PC-3 (cell line): ENCODE measurements around the gene THOC5.

Experiments
- EZH2 ChIP-seq: fragments of 300-600 bp; sonication (generic); IDR thresholded peaks from one replicate; pipeline ENCODE4 v1.6.1; 2017; ENCODE audit warnings: antibody characterized with exemption, mild to moderate bottlenecking, low read length; ENCODE audit not compliant: unreplicated experiment
- EZH2phosphoT487 ChIP-seq: fragments of 300-600 bp; sonication (generic); IDR thresholded peaks from 2 replicates; pipeline ENCODE4 v1.6.1; 2018; ENCODE audit warnings: mild to moderate bottlenecking, antibody characterized with exemption, low read length, borderline replicate concordance
- TF ChIP-seq, protein P1 (sequence below): fragments of 300-600 bp; sonication (generic); conservative IDR thresholded peaks from 2 replicates; pipeline ENCODE4 v1.5.1; 2017; ENCODE audit warnings: antibody characterized with exemption, low read depth, mild to moderate bottlenecking, low read length

DNA sequence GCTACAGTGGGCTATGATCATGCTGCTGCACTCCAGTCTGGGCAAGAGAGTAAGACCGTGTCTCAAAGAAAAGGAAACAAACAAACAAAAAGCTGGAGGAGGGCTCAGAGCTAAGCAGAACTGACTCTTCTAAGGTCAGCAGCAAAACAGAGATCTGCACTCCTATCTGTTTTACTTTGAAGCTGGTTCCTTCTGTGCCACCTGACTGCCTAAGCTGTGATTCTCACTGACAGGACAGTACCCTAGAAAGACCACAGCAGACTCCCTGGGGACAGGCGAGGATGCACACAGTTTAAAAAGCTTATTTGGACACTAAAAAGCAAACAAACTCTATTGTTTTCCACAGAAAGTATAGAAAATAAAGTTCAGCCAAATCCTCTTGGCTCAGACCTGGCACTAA, 43.0 kb downstream of the THOC5 start:
- TF ChIP-seq, protein P1, sequence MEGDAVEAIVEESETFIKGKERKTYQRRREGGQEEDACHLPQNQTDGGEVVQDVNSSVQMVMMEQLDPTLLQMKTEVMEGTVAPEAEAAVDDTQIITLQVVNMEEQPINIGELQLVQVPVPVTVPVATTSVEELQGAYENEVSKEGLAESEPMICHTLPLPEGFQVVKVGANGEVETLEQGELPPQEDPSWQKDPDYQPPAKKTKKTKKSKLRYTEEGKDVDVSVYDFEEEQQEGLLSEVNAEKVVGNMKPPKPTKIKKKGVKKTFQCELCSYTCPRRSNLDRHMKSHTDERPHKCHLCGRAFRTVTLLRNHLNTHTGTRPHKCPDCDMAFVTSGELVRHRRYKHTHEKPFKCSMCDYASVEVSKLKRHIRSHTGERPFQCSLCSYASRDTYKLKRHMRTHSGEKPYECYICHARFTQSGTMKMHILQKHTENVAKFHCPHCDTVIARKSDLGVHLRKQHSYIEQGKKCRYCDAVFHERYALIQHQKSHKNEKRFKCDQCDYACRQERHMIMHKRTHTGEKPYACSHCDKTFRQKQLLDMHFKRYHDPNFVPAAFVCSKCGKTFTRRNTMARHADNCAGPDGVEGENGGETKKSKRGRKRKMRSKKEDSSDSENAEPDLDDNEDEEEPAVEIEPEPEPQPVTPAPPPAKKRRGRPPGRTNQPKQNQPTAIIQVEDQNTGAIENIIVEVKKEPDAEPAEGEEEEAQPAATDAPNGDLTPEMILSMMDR = no peak
- no peak for TF ChIP-seq EZH2phosphoT487
- no peak for TF ChIP-seq EZH2
